Tibial nerve (tissue), 3 donors: ENCODE measurements around the gene SYT3.

Experiments
- CTCF ChIP-seq, 5 experiments: fragments of 200-600 bp in 3 of 5; fragments of 450-650 bp in 2 of 5; sonication (generic) in 3 of 5; IDR thresholded peaks; one replicate each; pipeline ENCODE4 v1.5.1; 2016 to 2019; ENCODE audit warnings: antibody characterized with exemption in 5 of 5, mild to moderate bottlenecking in 3 of 5, moderate library complexity in 2 of 5
- POLR2A ChIP-seq, 2 donors: fragments of 450-650 bp; IDR thresholded peaks; one replicate each; pipeline ENCODE4 v1.6.1; 2017; ENCODE audit warnings: antibody characterized with exemption in 2 of 2, mild to moderate bottlenecking in 2 of 2, moderate library complexity in 2 of 2

DNA sequence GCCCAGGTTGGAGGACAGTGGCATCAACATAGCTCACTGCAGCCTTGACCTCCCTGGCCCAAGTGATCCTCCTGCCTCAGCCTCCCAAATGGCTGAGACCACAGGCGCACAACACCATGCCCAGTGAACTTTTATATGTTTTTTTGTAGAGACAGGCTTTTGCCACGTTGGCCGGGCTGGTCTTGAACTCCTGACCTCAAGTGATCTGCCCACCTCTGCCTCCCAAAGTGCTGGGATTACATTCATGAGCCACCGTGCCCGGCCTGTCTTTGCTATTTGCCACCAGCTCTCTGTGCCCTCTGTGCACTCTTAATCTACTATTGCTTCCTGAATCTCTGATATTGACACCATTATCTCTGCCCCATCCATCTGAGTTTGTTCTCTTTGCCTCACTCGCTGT is 37.2 kb downstream of the SYT3 start:
- TF ChIP-seq CTCF (IDR thresholded peaks at IDR 0.05) (no peak), POLR2A (IDR thresholded peaks at IDR 0.05) (no peak)
